HepG2 (cell line): Measurements from ENCODE around the gene MYO3B. TPM values are rescaled to one million over a fixed set of nuclear protein-coding genes. Genes with fewer than 3 reads are reported as not detected.
A peak's percentile ranks its signal among the peaks of the same experiment; 100 is the strongest.

Source experiments
- ATAC-seq: fragments of 200-7000 bp; cut with Tn5 transposase; 3 replicates; pipeline ENCODE4 v1.9.1; 2020; ENCODE audit warnings: mild to moderate bottlenecking, moderate library complexity
- BruUV-seq: library from RNA; stranded (reverse); fragments of 400-500 nt; replicated peaks from 2 replicates; lab custom pipeline; 2021; lab: Mats Ljungman, UMichigan
- CTCF ChIA-PET: fragments of 300-600 bp; formaldehyde crosslinking; extraction: SDS; loops from one replicate; lab custom pipeline; 2021; ENCODE audit warnings: low total read pairs, inconsistent platforms, low intra/inter-chr PET ratio; lab: Yijun Ruan, JAX
- POLR2A ChIA-PET: fragments of 350-600 bp; sonication (Branson Sonifier 250); formaldehyde crosslinking; loops from one replicate; lab custom pipeline; 2020; ENCODE audit warnings: antibody characterized with exemption, inconsistent platforms; lab: Yijun Ruan, JAX
- DNase-seq: peaks from one replicate; pipeline ENCODE4 v3.0.0-alpha.2; 2015; ENCODE audit warnings: low spot score
- FAIRE-seq: peaks from 3 replicates; lab custom pipeline; 2011; peaks lifted over from hg19 to GRCh38; lab: Jason Lieb, UNC
- H2AFZ ChIP-seq: one replicate; pipeline ENCODE4 v1.6.1; 2011; ENCODE audit warnings: low read length, inconsistent platforms
- H3K27ac ChIP-seq: fragments of 300-600 bp; 3 replicates; pipeline ENCODE4 v1.8.0; 2011; ENCODE audit warnings: mixed run types, mild to moderate bottlenecking, mixed read lengths, low read length, inconsistent platforms; ENCODE audit not compliant: insufficient read depth; ENCODE audit errors: extremely low read length
- H3K27me3 ChIP-seq, 2 experiments: fragments of 200-600 bp in 1 of 2; 2 replicates in 1 of 2; 3 replicates in 1 of 2; pipeline versions ENCODE4 v1.6.0 to v1.8.0; 2011; ENCODE audit warnings: low read length in 2 of 2, mild to moderate bottlenecking in 2 of 2, moderate library complexity in 2 of 2, inconsistent platforms in 1 of 2; ENCODE audit not compliant: insufficient read depth in 2 of 2, control insufficient read depth in 1 of 2
- H3K36me3 ChIP-seq, 2 experiments: fragments of 200-600 bp in 1 of 2; replicated peaks in 1 of 2; 2 replicates in 1 of 2; 3 replicates in 1 of 2; pipeline versions ENCODE4 v1.5.1 to v1.8.0; 2011; ENCODE audit warnings: low read length in 2 of 2, inconsistent platforms in 1 of 2; ENCODE audit not compliant: insufficient read depth in 2 of 2, control insufficient read depth in 1 of 2
- H3K4me1 ChIP-seq: 2 replicates; pipeline ENCODE4 v1.5.1; 2012; ENCODE audit warnings: low read length, inconsistent platforms; ENCODE audit not compliant: insufficient read depth
- H3K4me2 ChIP-seq: 2 replicates; pipeline ENCODE4 v1.6.0; 2011; ENCODE audit warnings: low read depth, low read length, inconsistent platforms
- H3K4me3 ChIP-seq, 3 experiments: fragments of 200-600 bp in 1 of 3; sonication (generic), shearing (Covaris generic) in 1 of 3; replicated peaks in 1 of 3; 2 replicates each; pipeline ENCODE4 v1.5.1; 2011 to 2016; ENCODE audit warnings: low read length in 3 of 3, inconsistent platforms in 2 of 3, low read depth in 2 of 3, mild to moderate bottlenecking in 2 of 3, control low read depth in 1 of 3, mixed read lengths in 1 of 3; ENCODE audit not compliant: insufficient read depth in 1 of 3
- H3K79me2 ChIP-seq: one replicate; pipeline ENCODE4 v1.6.1; 2011; ENCODE audit warnings: low read length, inconsistent platforms; ENCODE audit not compliant: insufficient read depth
- H3K9ac ChIP-seq: 2 replicates; pipeline ENCODE4 v1.6.0; 2011; ENCODE audit warnings: mild to moderate bottlenecking, low read depth, low read length, inconsistent platforms; ENCODE audit not compliant: insufficient read depth
- H3K9me3 ChIP-seq: 2 replicates; pipeline ENCODE4 v1.5.1; 2012; ENCODE audit warnings: mild to moderate bottlenecking, low read length
- H4K20me1 ChIP-seq: 2 replicates; pipeline ENCODE4 v1.6.0; 2011; ENCODE audit warnings: inconsistent platforms, mild to moderate bottlenecking, low read length, moderate library complexity; ENCODE audit not compliant: insufficient read depth
- ATF7 ChIP-seq, 2 experiments: fragments of 450-650 bp in 1 of 2; sonication (generic) in 1 of 2; formaldehyde crosslinking in 1 of 2; IDR thresholded peaks; 2 replicates each; pipeline versions ENCODE4 v1.4.0 to v1.6.1; 2016 to 2020; ENCODE audit warnings: antibody characterized with exemption in 1 of 2, mild to moderate bottlenecking in 1 of 2, missing genetic modification reagents in 1 of 2
- HOXA7 ChIP-seq: sonication (generic); formaldehyde crosslinking; IDR thresholded peaks from 2 replicates; pipeline ENCODE4 v1.8.1; 2022; ENCODE audit warnings: mild to moderate bottlenecking, missing genetic modification reagents, moderate library complexity
- IRX3 ChIP-seq: sonication (generic); formaldehyde crosslinking; IDR thresholded peaks from 2 replicates; pipeline ENCODE4 v1.8.1; 2023; ENCODE audit warnings: mild to moderate bottlenecking, low read depth, missing genetic modification reagents, borderline replicate concordance
- NFAT5 ChIP-seq: sonication (generic); formaldehyde crosslinking; IDR thresholded peaks from 2 replicates; pipeline ENCODE4 v1.4.0; 2020; ENCODE audit warnings: missing genetic modification reagents
- NFATC3 ChIP-seq: sonication (generic); formaldehyde crosslinking; IDR thresholded peaks from 2 replicates; pipeline ENCODE4 v1.5.1; 2020; ENCODE audit warnings: mild to moderate bottlenecking, missing genetic modification reagents
- PHF21A ChIP-seq: sonication (generic); formaldehyde crosslinking; IDR thresholded peaks from 2 replicates; pipeline ENCODE4 v1.5.0; 2020; ENCODE audit warnings: mild to moderate bottlenecking, missing genetic modification reagents
- RXRB ChIP-seq: IDR thresholded peaks from 2 replicates; pipeline ENCODE4 v1.6.1; 2016; ENCODE audit warnings: borderline replicate concordance, missing genetic modification reagents, missing compliant biosample characterization
- TBL1XR1 ChIP-seq: fragments of 150-350 bp; IDR thresholded peaks from 2 replicates; pipeline ENCODE4 v1.6.1; 2014; ENCODE audit warnings: borderline replicate concordance, low read length; ENCODE audit not compliant: partially characterized antibody
- XRCC5 ChIP-seq: fragments of 200-400 bp; formaldehyde crosslinking; optimal IDR thresholded peaks from 2 replicates; pipeline ENCODE3; 2017; ENCODE audit warnings: mild to moderate bottlenecking, low read length
- WGBS: methylation state at CpG from one replicate; pipeline ENCODE4 v1.1.6; 2017; ENCODE audit warnings: low lambda C conversion rate; 5-methylcytosine and 5-hydroxymethylcytosine counted together
- in situ Hi-C: cut with HindIII; loops from 2 replicates; pipeline ENCODE4 v1.10.0; 2017; ENCODE audit warnings: low pct_unique_long_range_greater_than_20kb; ENCODE audit not compliant: extremely low pct_ligation_motif_present
- intact Hi-C: fragments of 100-400 bp; cut with micrococcal nuclease; formaldehyde crosslinking; loops from one replicate; pipeline ENCODE4 v1.10.0; 2022; ENCODE audit not compliant: unreplicated experiment
- polyA plus RNA-seq, 8 experiments: library from polyadenylated mRNA; depleted of rRNA in 3 of 8; stranded (reverse) in 7 of 8; unstranded in 1 of 8; fragments of >200 nt; fragmentation: Illumina TruSeq in 4 of 8; extraction: Trizol in 4 of 8; gene quantifications; 2 replicates each; pipeline versions ENCODE4 v1.2.1 to v1.2.3, GENCODE V29; 2011 to 2016; ENCODE audit warnings: low read depth in 4 of 8, missing spikeins in 1 of 8, mixed read lengths in 1 of 8; ENCODE audit not compliant: insufficient read depth in 1 of 8
- total RNA-seq, 5 experiments: library from RNA; depleted of rRNA; stranded (reverse); fragments of >200 nt; fragmentation: Illumina TruSeq; extraction: Trizol; gene quantifications; 2 replicates each; pipeline ENCODE4 v1.2.3, GENCODE V29; 2016; ENCODE audit warnings: low read depth in 1 of 5
- TF ChIP-seq, protein P1 (sequence below): sonication (generic); formaldehyde crosslinking; IDR thresholded peaks from 2 replicates; pipeline ENCODE4 v1.5.1; 2020; ENCODE audit warnings: missing genetic modification reagents, mild to moderate bottlenecking, borderline replicate concordance

Gene MYO3B
- total and polyA plus RNA-seq, 2 of the 13 experiments (the other 11 are each of a cell fraction or from before 2014, with no cell fraction given), result 0.01 TPM; not detected in 1

GRCh38 chr2:170222298-170222697 lies 44.4 kb downstream of the MYO3B start:
- in situ Hi-C loops (no loop called here), intact Hi-C loops (no loop called here)
- H3K9me3 ChIP-seq, result no peaks in the 10 kb centered on the region
- 40% methylated on average over 5 of the region's 5 CpGs for WGBS
- no peak overlapping the region for H3K4me3 ChIP-seq
- DNase-seq (no peak), ATAC-seq (no peak), FAIRE-seq (no peak)
- peaks cover 0 to 9% of the 10 kb centered on the region in 2 experiments; a peak in 1 of 5 replicates for H3K27me3 ChIP-seq
- H3K79me2 ChIP-seq, result no peaks in the 10 kb centered on the region
- TF ChIP-seq PHF21A (CRISPR knock-in tag) (no peak), ATF7 (IDR thresholded peaks at IDR 0.05) (peak; percentile 38; the same call in 1 of the 2 replicates), ATF7 (CRISPR knock-in tag; IDR thresholded peaks at IDR 0.05) (no peak)
- no peak overlapping the region; the same call in 1 of the 2 replicates for H3K4me2 ChIP-seq
- CTCF ChIA-PET, result no interaction called here
- no peaks in the 10 kb centered on the region for H4K20me1 ChIP-seq
- no TSS peak for BruUV-seq
- H3K27ac ChIP-seq, result no peak overlapping the region
- POLR2A ChIA-PET, result no interaction called here
- H3K9ac ChIP-seq, result no peak overlapping the region
- H3K36me3 ChIP-seq, result no peaks in the 10 kb centered on the region
- peaks cover 12% of the 10 kb centered on the region for H3K4me1 ChIP-seq
- H2AFZ ChIP-seq, result no peak overlapping the region

GRCh38 chr2:170222842-170223241 lies 44.9 kb downstream of the MYO3B start:
- in situ Hi-C loops (no loop called here), intact Hi-C loops (no loop called here)
- Histone ChIP-seq H3K9me3 (no peaks in the 10 kb centered on the region), H4K20me1 (no peaks in the 10 kb centered on the region), H3K79me2 (no peaks in the 10 kb centered on the region), H3K4me2 (no peak overlapping the region), H3K27ac (no peak overlapping the region), H3K27me3 (peaks cover 0 to 12% of the 10 kb centered on the region in 2 experiments; a peak in 2 of 5 replicates), H3K4me1 (peaks cover 12% of the 10 kb centered on the region), H3K4me3 (no peak overlapping the region), H2AFZ (no peak overlapping the region), H3K9ac (no peak overlapping the region), H3K36me3 (no peaks in the 10 kb centered on the region)
- no peak for FAIRE-seq
- ATAC-seq, result no peak; the same call in 2 of the 3 replicates
- ChIA-PET POLR2A (no interaction called here), CTCF (no interaction called here)
- no TSS peak for BruUV-seq
- no peak for DNase-seq
- WGBS, result 39% methylated on average over 2 of the region's 2 CpGs
- TF ChIP-seq RXRB (CRISPR knock-in tag) (no peak), HOXA7 (no peak), NFATC3 (no peak), IRX3 (CRISPR knock-in tag) (no peak), NFAT5 (CRISPR knock-in tag) (no peak), XRCC5 (no peak), TBL1XR1 (no peak)
- TF ChIP-seq, protein P1, sequence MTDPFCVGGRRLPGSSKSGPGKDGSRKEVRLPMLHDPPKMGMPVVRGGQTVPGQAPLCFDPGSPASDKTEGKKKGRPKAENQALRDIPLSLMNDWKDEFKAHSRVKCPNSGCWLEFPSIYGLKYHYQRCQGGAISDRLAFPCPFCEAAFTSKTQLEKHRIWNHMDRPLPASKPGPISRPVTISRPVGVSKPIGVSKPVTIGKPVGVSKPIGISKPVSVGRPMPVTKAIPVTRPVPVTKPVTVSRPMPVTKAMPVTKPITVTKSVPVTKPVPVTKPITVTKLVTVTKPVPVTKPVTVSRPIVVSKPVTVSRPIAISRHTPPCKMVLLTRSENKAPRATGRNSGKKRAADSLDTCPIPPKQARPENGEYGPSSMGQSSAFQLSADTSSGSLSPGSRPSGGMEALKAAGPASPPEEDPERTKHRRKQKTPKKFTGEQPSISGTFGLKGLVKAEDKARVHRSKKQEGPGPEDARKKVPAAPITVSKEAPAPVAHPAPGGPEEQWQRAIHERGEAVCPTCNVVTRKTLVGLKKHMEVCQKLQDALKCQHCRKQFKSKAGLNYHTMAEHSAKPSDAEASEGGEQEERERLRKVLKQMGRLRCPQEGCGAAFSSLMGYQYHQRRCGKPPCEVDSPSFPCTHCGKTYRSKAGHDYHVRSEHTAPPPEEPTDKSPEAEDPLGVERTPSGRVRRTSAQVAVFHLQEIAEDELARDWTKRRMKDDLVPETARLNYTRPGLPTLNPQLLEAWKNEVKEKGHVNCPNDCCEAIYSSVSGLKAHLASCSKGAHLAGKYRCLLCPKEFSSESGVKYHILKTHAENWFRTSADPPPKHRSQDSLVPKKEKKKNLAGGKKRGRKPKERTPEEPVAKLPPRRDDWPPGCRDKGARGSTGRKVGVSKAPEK (CRISPR knock-in tag), result no peak
